Esophagus squamous epithelium (tissue), 4 donors: Measurements from ENCODE around the gene SEC31A.

ENCODE experiments used
- CTCF ChIP-seq, 6 experiments: fragments of 450-650 bp in 4 of 6; fragments of 200-600 bp in 2 of 6; sonication (generic) in 2 of 6; IDR thresholded peaks; one replicate each; pipeline ENCODE4 v1.5.1; 2016 to 2019; ENCODE audit warnings: antibody characterized with exemption in 6 of 6, mild to moderate bottlenecking in 4 of 6, moderate library complexity in 4 of 6
- POLR2A ChIP-seq, 4 donors: fragments of 450-650 bp; IDR thresholded peaks; one replicate each; pipeline ENCODE4 v1.6.1; 2017; ENCODE audit warnings: antibody characterized with exemption in 4 of 4, mild to moderate bottlenecking in 4 of 4, moderate library complexity in 3 of 4

DNA sequence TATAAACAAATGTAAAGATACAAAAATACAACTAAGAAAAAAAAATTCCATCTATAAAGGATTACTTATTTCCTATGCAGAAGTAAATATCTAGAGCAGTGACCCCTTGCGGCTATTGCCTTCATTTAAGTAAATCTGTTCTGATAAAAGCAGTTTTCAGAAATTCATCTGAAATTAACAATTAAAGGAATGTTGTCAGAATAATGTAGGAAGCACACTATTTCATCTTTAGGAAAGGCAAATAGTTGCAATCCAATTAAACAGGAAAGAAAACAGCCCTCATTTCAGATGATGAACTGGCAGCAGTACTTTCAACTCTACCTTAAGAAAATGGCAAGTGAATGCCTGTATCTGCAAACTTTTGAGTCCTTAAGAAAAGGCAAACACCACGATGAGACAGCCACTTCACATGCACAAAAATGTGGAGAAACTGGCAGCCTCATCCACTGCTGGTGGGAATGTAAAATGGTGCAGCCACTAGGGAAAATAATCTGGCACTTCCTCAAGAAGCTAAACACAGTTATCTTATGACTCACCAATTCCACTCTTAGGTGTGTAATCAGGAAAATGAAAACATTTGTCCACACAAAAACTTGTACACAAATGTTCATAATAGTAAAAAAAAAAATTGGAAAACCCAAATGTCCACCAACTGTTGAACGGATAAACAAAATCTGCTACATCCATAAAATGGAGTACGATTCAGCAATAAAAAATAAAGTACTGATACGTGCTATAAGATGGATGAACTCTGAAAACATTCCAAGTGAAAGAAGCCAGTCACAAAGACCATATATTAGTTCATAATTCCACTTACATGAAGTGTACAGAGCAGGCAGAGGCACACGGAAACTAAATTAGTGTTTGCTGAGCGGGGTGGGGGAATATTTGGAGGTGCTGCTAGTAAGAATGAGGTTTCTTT is 7.6 kb upstream of the SEC31A start:
- TF ChIP-seq POLR2A (IDR thresholded peaks at IDR 0.05), result no peak
- peak in 5 of 6 experiments; percentile 25 to 44 (median 33) for TF ChIP-seq CTCF (IDR thresholded peaks at IDR 0.05)
